Fibroblast of skin of abdomen (primary cell): ENCODE data around the gene PRR20E. TPM values are rescaled to one million over a fixed set of nuclear protein-coding genes. Genes with fewer than 3 reads are reported as not detected.
"Not testable (repeated sequence)": the region's sequence is repeated elsewhere in the genome, so short reads cannot be mapped to it uniquely, and the experiment has no call there.

Experiments used
- DNase-seq: peaks from one replicate; pipeline ENCODE4 v3.0.0-alpha.2; 2013
- polyA plus RNA-seq, 2 experiments: library from polyadenylated mRNA; unstranded; fragments of 120-200 nt; gene quantifications; one replicate each; pipeline ENCODE4 v1.2.1, GENCODE V29; 2013; ENCODE audit not compliant: insufficient read length in 2 of 2

PRR20E gene
- not detected for polyA plus RNA-seq (2013, experiment 1 of 2; ENCODE audit: insufficient read length)
- not detected for polyA plus RNA-seq (2013, experiment 2 of 2; ENCODE audit: insufficient read length)

- not testable (repeated sequence) for DNase-seq
Measured at GRCh38 chr13:57166897-57167296, at the start of gene PRR20E. Gene PRR20E, plus strand, starts transcription at chr13:57167197. Its CDS starts 387 bp downstream, at chr13:57167584.

DNA sequence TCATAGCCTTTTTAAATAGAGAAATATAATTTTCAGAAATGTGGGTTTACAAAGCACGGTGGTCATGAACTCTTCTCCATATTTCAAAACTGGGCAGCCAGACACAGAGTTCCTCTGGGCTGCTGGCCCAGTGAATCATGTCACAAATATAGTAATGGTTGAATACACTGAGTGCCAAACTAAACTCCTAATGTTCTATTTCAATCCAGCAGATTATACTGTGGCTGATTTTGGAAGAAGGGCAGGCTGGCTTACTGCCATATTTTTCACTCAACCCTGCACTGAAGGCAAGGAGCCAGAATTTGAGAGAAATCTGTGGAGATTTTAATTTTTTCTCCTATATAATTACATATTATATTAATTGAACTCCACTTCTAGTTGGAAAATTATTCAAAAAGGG lies 43.3 kb upstream of the PRR20E start:
- DNase-seq, result no peak

- no peak for DNase-seq
Measured at GRCh38 chr13:57128909-57129308, 38.1 kb upstream of the PRR20E start.

- no peak for DNase-seq
Measured at GRCh38 chr13:57136093-57136492, 30.9 kb upstream of the PRR20E start.

DNA sequence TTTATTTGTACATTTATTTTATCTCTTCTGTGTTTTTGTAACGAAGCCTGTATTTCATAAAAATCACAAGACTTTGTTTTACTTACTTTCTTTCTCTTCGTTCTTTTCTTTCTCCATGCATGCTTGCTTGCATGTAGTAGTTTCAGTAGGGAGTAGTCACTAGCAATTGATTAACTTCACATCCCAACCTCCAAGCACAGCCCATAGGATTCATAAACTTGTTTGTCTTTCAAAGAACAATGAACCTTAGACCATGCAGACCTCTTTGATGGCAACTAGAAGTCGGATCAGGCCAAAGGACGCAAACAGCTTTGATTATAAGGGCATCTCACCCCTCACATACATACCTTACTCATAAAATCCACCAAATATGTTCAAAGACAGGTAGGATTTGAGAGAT lies 29.4 kb upstream of the PRR20E start:
- no peak for DNase-seq

GRCh38 chr13:57138988-57139387 lies 28.0 kb upstream of the PRR20E start:
- no peak for DNase-seq

- DNase-seq, result not testable (repeated sequence)
Measured at GRCh38 chr13:57139781-57140180, 27.2 kb upstream of the PRR20E start.

DNA sequence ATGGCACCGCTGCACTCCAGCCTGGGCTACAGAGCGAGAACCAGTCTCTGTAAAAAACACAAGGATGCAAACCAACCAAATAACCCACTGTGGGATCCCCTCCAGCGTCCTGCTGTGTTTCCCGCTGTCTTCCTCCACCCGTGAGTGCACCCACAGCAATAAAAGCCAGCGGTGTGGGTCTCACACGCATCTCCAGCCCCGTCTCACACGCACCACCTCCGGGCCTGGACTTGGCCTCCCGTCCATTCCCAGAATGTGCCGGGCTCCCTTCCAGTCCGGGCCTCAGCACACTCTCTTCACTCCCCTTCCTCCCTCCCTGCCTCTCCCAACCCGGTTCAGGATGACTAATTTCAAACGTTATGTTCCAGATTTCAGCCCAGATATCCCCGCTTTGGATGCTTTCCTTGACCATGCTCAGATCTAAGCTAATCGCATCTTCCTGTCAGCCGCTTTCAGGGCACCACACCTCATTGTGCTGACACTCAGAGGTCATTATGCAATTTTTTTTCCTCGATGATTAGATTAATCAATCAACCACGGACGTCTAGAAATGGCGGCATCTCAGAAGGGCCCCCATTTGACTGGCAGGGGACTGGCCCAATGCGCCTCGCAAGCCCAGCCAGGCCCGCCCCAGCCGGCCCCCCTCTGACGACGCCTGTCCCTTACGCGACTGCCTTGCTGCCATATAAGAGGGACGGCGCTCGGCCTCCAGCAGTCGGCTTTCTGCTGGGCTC lies 26.6 kb upstream of the PRR20E start, which contains the start of gene PRR20A:
PRR20A (plus strand) TSS at position 684 of the 734 bp plus-strand sequence. CDS start 387 bp downstream, outside the sequence.
- not testable (repeated sequence) for DNase-seq

- not testable (repeated sequence) for DNase-seq
Measured at GRCh38 chr13:57147188-57147587, 19.8 kb upstream of the PRR20E start, which contains the start of gene PRR20B. Gene PRR20B, plus strand, starts transcription at chr13:57147488. Its CDS starts 387 bp downstream, at chr13:57147875.

DNA sequence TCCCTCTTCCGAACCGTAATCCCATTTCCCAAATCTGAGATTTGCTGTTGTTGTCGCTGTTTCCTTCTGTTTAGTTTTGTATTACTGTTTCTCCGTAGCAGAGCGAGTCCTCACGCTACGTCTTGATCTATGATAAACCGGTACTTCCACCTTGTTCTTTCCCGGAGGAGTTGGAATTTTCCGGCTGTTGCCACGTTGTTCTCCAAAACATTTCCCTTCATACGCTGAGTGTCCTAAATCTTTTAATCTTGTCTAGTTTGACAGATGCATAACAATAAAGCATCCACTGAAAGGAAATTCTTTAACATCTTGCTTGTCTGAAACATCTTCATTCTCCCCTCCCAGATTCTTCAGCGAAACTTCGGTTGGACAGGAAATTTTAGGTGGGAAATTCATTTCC lies 18.9 kb upstream of the PRR20E start:
- DNase-seq, result not testable (repeated sequence)

- DNase-seq, result not testable (repeated sequence)
Measured at GRCh38 chr13:57153761-57154160, 13.2 kb upstream of the PRR20E start, which contains the start of gene PRR20C. Gene PRR20C, plus strand, starts transcription at chr13:57154061. Its CDS starts 387 bp downstream, at chr13:57154448.

DNA sequence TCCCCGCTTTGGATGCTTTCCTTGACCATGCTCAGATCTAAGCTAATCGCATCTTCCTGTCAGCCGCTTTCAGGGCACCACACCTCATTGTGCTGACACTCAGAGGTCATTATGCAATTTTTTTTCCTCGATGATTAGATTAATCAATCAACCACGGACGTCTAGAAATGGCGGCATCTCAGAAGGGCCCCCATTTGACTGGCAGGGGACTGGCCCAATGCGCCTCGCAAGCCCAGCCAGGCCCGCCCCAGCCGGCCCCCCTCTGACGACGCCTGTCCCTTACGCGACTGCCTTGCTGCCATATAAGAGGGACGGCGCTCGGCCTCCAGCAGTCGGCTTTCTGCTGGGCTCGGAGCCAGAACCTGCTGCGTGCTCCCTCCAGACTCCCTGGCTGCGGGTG lies 6.7 kb upstream of the PRR20E start, which contains the start of gene PRR20D:
PRR20D (plus strand) TSS at position 301 of the 400 bp plus-strand sequence. CDS start 387 bp downstream, outside the sequence.
- not testable (repeated sequence) for DNase-seq

GRCh38 chr13:57191667-57192066 lies 24.7 kb downstream of the PRR20E start:
- DNase-seq, result no peak

DNA sequence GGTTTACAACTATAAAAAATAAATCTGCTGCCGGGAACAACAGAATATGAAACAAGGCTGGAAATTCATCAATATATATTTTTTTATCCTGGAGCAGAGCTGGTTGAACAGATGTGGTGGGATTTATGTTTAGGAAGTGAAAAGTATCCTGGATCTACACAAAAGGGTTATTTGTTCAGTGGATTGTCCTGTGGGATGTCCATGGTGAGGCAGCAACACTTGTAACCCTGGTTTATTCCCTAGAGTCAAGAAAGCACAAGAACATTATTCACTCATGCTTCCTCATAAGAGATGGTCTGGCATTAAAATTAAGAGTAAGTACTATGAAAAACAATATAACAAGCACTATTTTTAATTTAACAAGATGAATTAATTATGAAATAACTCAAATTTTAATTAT lies 46.0 kb downstream of the PRR20E start:
- DNase-seq, result no peak
